Measurements from ENCODE around the gene ELK4.

The ELK4 gene

DNA sequence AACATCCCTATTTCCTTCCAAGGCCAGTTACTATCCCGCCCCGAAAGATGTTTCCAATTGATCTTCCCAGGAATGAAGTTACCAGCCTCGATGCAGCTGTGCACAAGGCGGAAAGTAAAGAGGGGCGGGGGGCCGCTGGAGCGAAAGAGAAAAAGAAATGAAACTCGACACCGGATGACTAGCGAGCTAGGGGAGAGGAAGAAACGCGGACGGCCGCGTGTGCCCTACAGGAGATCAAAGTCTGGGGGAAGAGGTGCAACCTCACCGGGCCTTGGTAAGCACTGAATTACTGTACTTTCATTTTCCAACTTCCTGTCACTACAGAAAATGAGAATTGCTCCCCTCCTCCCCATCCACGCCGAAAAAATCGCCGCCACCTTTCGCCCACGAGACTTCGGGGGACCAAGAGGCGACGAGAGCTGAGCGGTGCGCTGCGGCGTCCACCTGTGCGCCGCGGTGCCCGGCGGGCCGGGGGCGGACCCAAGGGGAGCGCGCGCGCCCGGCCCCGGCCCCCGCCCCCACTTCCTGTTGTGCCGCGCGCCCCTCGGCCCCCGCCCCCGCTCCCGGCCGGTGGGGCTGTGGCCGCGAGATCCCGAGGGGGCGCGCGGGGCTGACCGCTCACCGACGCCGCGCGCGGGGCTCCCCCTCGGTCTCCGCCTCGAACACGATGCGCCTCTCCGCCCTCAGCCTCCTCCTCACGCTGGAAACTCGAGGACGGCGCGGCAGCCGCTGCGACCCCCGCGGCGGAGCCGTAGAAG is 622 bp downstream of the ELK4 start:
- peak; percentile 58 to 68 for DNase-seq (ENCODE audit: extremely low read depth in 1 of 2, low read depth in 1 of 2)

- no peak for DNase-seq (ENCODE audit: extremely low read depth in 1 of 2, low read depth in 1 of 2)
Observed at GRCh38 chr1:205630651-205631009, 1.2 kb downstream of the ELK4 start.

- DNase-seq (ENCODE audit: extremely low read depth in 1 of 2, low read depth in 1 of 2) = no peak
Observed at GRCh38 chr1:205630241-205630640, 1.6 kb downstream of the ELK4 start.

DNA sequence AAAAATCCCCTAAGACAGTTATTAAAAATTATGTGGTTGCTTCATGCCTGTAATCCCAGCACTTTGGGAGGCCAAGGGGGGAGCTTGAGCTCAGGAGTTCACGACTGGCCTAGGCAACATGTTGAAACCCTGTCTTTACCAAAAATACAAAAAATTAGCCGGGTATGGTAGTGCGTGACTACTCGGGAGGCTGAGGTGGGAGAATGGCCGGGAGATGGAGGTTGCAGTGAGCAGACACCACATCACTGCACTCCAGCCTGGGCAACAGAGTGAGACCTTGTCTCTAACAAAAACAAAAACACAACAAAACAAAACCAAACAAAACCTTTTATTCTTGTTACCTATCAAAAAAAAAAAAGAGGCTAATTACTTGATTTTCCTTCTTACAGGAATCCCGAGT is 2.1 kb downstream of the ELK4 start:
- DNase-seq (ENCODE audit: extremely low read depth in 1 of 2, low read depth in 1 of 2) = no peak

DNA sequence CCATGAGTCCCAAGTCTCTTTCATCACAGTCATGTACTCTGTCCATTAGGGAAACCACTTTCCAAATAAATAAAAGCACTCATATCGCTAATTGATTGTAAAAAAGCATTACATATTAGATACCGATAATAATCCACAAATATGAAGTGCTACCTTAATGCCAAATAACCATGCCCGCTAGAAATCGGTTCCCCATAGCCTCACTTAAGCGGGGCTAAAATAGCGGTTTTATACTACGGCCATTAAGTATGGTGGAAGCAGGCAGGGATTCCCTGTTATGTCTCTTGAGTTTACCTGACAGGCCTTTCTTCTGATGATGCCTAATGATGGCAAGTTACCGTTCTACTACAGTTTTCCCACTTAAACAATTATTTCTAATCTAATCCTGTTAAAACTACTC is 3.9 kb downstream of the ELK4 start:
- DNase-seq (ENCODE audit: extremely low read depth in 1 of 2, low read depth in 1 of 2) = no peak

- no peak for DNase-seq (ENCODE audit: extremely low read depth in 1 of 2, low read depth in 1 of 2)
Observed at GRCh38 chr1:205626216-205626615, 5.6 kb downstream of the ELK4 start.

DNA sequence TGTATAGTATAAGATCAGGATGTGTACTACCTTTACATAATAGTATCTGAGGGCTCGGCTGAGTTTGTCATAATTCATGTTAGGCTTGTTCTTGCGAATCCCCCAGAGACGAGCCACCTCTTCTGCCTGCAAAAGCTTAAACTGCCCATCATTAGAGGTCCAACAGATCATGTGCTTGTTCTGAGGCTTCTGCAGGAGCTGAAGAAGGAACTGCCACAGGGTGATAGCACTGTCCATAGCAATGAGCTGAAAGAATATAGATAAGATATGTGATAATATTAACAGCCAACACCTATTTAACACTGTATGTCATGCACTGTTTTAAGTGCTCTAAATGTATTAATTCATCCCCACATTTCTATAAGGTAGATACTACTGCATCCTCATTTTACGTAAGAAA is 8.2 kb downstream of the ELK4 start:
- no peak for DNase-seq (ENCODE audit: extremely low read depth in 1 of 2, low read depth in 1 of 2)

DNA sequence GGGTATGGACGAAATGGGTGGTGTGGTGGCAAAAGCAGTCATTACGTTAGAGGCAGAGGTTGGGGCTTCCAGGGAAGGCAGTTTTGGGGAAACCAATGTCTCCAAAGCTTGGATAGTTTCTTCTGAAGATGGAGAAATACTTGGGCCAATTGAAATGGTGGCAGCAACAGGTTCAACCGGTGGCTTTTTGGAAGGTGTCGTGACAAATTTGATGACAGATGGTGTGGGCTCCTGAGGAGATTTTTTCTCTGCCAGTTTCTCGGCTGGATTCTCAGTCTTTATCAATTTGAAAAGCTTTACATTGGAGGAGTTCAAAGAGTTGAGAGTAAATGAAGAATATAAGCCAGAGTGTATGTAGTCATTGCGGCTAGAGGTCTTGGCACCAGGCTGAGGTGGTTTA is 11.5 kb downstream of the ELK4 start:
- no peak for DNase-seq (ENCODE audit: extremely low read depth in 1 of 2, low read depth in 1 of 2)

- no peak for DNase-seq (ENCODE audit: extremely low read depth in 1 of 2, low read depth in 1 of 2)
Observed at GRCh38 chr1:205619376-205619775, 12.4 kb downstream of the ELK4 start.

- no peak for DNase-seq (ENCODE audit: extremely low read depth in 1 of 2, low read depth in 1 of 2)
Observed at GRCh38 chr1:205616563-205617293, 15.1 kb downstream of the ELK4 start.

DNA sequence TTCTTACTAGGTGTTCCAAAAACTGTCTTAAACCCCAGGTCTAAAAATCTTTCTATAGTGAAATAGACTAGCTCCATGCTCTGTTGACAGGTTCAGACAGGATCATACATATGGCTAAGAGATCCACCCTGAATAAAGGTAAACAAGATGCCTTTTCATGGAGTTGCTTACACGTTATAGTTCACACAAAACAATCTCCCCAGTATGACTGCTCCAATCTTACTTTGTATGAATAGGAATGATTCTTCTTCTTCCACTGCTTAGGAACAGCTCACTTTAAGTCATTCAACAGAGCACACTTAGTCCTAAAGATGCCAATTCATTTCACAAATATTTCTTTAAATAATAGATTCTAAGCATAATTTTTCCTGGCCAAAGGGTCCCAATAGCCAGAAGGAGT is 16.0 kb downstream of the ELK4 start:
- DNase-seq (ENCODE audit: extremely low read depth in 1 of 2, low read depth in 1 of 2) = no peak

GRCh38 chr1:205613854-205614412 is 17.9 kb downstream of the ELK4 start:
- no peak for DNase-seq (ENCODE audit: extremely low read depth in 1 of 2, low read depth in 1 of 2)

DNA sequence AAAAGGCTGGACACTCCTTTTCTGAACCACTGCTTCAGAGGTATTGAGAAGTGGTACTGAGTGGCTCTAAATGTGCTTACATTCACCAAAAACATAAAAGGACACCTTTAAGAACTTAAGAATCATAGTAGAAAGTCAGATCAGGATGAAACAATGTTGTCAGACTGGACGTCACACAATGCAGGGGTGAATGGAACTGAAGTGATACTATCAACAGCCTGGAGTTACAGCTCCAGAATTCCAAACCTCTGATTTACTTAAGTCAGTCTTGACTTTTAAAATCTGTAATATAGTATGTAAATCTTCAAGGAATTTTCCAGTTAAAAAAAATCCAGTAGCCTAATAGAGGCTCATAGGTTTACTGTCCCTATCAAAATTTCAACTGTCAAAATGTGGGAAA is 19.3 kb downstream of the ELK4 start:
- no peak for DNase-seq (ENCODE audit: extremely low read depth in 1 of 2, low read depth in 1 of 2)

DNA sequence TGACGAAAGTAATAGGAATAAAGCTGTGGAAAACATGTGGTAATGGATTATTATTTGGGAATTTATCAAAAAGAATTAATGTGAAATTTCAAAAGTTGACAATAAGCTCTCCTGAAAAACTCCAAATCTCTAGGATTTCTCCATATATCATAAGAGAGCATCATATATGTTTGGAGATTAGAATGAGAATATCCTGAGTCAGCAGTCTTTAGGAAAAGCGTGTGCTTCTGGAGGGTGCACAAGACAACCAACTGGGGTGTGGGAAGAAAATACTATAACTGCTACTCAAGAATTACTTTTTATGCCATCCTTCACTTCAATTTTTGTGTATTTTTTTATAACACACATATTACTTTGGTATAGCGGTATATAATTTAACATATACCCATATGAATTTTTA is 19.7 kb downstream of the ELK4 start:
- DNase-seq (ENCODE audit: extremely low read depth in 1 of 2, low read depth in 1 of 2) = no peak

GRCh38 chr1:205610901-205611466 is 20.8 kb downstream of the ELK4 start:
- DNase-seq (ENCODE audit: extremely low read depth in 1 of 2, low read depth in 1 of 2) = no peak

- DNase-seq (ENCODE audit: extremely low read depth in 1 of 2, low read depth in 1 of 2) = no peak
Observed at GRCh38 chr1:205610036-205610435, 21.8 kb downstream of the ELK4 start.

GRCh38 chr1:205604825-205605505 is 26.8 kb downstream of the ELK4 start:
- DNase-seq (ENCODE audit: extremely low read depth in 1 of 2, low read depth in 1 of 2) = no peak

DNA sequence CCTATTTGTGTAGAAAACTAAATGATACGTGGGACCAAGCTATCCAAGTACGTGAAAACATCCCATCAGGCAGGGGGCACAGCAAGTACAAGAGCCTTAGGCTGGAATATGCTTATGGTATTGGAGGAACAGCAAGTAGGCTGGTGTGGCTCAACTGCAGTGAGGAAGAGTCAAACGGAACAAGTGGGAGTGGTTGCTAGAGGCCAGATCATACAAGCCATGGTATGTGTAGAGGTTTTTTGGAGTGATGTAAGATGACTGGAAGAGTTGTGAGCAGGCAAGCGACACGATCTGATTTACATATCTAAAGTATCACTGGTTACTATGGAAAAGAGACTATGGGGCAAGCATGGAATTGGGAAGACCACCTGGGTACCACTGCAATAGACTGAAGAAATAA is 27.8 kb downstream of the ELK4 start:
- no peak for DNase-seq (ENCODE audit: extremely low read depth in 1 of 2, low read depth in 1 of 2)

GRCh38 chr1:205601205-205601604 is 30.6 kb downstream of the ELK4 start:
- no peak for DNase-seq (ENCODE audit: extremely low read depth in 1 of 2, low read depth in 1 of 2)

DNA sequence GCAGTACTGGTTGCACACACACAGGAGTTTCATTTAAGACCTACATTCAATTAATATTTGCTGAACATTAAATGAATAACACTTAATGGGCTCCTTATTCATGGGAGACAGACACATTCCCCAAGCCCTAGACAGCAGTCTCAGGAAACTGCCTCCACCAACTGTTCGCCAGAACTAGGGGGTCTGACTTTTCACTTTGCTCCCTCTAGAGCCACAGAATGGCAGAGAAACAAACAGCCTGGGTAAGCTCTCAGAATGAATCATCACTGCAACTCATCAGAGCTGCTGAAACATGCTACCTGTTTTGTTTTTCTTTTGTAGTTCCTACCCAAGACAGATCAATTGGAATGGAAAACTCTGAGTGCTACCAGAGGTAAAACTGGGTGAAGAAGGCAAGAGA is 31.7 kb downstream of the ELK4 start:
- no peak for DNase-seq (ENCODE audit: extremely low read depth in 1 of 2, low read depth in 1 of 2)

DNA sequence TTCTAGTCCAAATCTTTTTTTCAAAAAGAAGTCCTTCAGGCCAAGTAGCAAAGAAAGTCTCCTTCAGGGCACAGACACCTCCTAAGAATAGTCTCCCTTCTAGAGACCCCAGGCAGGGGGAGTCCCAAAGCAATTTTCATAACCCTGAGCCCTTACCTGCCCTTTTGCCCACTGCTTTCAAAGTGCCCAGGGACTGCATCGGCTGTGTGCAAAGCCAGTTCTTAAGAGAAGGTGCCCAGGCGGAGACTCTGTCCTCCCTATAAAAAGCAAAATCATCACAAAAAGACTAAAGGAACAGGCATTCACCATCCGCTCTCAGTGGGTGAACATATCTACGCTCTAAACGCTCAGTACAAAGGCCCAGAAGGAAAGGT is 32.2 kb downstream of the ELK4 start:
- no peak for DNase-seq (ENCODE audit: extremely low read depth in 1 of 2, low read depth in 1 of 2)

Data from activated CD8-positive, alpha-beta memory T cell treated with anti-CD3 and anti-CD28 coated beads for 1 hour (primary cell).